Stimulated activated CD4-positive, alpha-beta T cell treated with anti-CD3 and anti-CD28 coated beads, Interleukin-1b, Interleukin-23, amount 100 ng/mL, for 4 hours (primary cell): ENCODE data around the gene SLC39A11.
A peak's percentile ranks its signal among the peaks of the same experiment; 100 is the strongest.
"Not testable (repeated sequence)": the region's sequence is repeated elsewhere in the genome, so short reads cannot be mapped to it uniquely, and the experiment has no call there.

ENCODE experiments used
- DNase-seq, 2 donors: peaks; one replicate each; pipeline ENCODE4 v3.0.0-alpha.2; 2020; ENCODE audit warnings: low read depth in 2 of 2

The SLC39A11 gene

DNA sequence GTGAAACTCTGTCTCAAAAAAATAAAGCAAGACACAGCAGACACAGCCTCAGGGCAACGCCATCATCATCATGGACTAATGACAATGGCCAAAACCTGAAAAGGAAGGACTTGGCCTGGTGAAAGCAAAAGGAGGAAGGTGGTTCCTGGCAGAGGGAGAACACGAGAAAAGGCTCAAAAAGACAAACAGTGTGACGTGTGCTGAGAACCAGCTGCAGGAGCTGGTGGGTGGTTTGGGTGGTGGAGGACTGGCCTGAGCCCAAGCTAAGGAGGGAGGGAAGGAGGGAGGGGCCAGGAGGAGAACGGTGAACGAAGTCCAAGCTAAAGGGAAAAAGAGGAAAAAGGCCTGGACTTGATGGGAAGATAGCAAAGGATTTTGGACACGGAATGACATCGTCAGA is 85.1 kb downstream of the SLC39A11 start:
- no peak for DNase-seq

DNA sequence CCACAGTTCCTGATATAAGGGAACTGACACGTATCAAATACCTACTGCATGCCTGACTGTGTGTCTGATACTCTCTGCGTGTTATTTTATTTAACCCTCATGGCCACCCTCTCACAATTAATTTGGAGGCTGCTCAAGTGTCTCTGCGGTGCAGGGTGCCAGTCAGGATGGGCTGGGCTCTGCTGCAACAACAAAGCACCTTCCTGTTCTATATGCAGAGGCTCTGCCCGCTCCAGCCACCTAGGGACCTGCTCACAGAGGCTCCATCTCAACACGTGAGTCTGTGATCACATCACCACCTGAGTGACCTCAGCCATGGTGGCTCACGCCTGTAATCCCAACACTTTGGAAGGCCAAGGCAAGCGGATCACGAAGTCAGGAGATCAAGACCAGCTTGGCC is 87.1 kb downstream of the SLC39A11 start:
- no peak for DNase-seq

DNA sequence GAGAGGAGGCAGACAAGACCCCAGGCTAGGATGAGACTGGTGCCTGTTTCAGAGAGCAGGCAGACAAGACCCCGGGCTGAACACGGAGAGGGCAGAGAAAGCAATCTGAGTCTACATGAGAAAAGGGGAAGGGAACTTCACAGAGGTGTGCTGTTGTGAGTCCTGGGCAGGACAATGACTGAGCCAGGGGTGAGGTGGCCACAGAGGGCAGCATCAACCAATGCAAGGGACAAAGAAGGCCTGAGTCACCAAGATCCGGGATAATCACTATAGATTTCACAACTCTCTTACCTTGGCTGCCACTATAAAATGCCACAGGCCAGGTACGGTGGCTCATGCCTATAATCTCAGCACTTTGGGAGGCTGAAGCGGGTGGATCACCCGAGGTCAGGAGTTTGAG is 89.0 kb downstream of the SLC39A11 start:
- no peak for DNase-seq

DNA sequence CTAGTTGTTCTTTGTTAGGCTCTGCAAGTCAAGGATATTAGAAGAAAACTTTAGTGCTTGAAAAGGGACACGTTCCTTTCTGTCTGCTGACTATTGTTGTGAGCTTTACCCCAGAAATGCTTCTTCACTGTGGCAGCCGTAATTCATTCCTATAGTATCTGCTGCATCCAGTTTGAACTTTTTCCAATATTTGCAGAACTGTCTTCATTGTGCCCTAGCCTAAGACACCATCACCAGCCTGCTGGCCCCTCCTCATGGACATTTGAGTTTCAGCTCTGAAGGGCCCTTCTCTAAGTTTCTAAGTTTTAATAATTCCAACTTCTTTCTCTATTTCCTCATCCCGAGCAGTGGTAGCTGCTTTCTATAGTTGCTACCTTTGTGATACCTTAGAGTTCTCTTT is 91.7 kb downstream of the SLC39A11 start:
- DNase-seq: no peak

DNA sequence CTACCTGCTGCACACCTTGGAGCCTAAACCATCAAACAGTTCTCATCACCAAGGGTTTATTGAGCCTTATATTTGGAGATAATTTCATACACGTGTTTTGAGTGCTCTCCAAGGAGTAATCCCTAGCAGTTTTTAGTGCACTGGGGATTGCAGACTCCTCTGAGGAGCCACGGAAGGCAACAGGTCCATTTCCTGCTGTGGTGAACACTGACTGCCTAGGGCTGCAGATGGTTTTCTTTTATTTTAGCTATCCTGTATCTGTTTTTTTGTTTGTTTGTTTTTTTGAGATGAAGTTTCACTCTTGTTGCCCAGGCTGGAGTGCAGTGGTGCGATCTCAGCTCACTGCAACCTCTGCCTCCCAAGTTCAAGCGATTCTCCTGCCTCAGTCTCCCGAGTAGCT is 93.0 kb downstream of the SLC39A11 start:
- not testable (repeated sequence) for DNase-seq

DNA sequence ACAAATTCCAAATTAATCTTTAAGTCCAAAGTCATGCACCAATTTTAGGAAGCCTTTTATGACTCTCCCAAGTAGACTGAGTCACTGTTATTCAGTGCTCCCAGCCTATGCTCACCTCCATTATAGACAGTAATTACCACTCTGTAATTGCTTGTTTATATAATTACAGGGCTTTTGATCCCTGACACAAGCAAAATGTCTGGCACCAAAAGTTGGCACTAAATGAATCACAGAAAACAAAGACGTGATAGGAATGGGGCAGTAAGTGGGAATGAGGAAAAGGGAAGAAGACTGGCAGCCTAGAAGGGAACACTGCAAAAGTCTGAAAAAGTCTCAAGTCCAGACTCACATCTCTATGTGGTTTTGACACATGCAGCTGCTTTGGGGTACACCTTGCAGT is 94.1 kb downstream of the SLC39A11 start:
- no peak for DNase-seq

DNA sequence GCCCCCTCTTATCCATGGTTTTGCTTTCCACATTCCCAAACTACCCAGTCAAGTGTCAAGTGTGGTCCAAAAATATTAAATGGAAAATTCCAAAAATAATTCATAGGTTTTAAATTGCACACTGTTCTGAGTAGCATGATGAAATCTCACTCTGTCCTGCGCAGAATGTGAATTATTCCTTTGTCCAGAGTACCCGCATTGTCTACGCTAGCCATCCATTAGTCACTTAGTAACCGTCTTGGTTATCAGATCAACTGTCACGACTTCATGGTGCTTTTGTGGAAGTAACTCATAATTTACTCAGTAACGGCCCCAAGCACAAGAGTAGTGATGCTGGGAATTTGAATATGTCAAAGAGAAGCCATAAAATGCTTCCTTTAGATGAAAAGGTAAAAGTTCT is 94.9 kb downstream of the SLC39A11 start:
- no peak for DNase-seq

DNA sequence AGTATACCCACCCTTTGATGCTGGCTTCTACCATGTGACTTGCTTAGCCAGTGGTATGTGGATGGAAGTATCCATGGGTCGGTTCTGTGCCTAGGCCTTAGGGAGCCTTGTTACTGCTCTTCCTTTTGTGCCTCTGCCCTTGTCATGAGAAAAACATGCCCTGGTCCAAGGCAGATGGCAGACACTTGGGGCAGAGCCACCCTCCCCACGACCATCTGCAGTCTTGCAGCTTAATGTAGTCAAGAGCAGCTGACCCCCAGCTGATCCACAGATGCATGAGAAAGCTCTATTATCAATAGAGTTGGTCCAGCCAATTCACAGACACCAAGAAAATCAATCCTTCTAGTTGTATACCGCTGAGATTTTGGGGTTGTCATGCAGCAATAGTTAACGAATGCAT is 95.7 kb downstream of the SLC39A11 start:
- no peak for DNase-seq

DNA sequence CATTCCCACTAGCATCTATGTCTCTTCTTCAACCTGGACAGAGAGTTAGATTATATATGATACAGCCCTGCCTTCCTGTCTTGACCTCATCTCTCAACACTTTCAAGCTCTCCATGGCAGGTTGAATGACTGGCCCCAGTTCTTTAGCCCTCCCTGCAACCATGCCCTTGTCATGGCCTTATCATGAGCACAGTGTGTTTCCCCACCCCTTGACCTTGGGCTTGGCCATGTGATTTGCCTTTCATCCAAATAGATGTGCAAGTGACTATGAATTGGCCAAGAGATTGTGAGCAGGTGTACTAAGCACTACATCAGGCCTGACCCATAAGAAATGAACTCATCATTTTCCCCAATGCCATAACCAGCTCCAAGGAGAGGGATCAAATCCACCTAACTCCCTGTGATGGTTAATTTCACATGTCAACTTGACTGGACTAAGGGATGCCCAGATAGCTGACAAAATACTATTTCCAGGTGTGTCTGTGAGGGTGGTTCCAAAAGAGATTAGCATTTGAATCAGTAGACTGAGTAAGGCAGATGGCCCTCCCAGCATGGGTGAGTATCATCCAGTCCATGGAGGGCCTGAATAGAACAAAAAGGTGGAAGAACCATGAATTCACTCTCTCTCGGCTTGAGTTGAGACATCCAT is 97.4 kb downstream of the SLC39A11 start:
- DNase-seq: no peak

DNA sequence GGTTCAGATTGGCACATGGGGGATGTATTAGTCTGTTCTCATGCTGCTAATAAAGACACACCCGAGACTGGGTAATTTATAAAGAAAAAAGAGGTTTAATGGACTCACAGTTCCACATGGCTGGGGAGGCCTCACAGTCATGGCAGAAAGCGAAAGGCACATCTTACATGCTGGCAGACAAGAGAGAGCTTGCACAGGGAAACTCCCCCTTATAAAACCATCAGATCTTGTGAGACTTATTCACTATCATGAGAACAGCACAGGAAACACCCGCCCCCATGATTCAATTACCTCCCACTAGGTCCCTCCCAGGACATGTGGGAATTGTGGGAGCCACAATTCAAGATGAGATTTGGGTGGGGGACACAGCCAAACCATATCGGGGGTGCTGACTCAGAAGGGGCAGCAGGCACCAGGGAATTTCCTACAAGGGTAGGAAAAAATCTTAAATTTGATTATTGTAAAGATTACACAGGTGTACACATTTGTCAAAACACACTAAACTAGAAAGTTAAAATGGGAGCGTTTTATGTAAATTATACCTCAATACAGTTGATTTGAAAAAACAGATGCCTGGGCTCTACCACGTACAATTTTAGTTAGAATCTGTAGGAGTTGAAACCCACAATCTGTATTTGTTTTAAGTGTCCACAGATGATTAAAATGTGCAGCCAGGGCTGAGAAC is 99.6 kb downstream of the SLC39A11 start:
- peak in 1 of 2 donors; percentile 7 for DNase-seq

DNA sequence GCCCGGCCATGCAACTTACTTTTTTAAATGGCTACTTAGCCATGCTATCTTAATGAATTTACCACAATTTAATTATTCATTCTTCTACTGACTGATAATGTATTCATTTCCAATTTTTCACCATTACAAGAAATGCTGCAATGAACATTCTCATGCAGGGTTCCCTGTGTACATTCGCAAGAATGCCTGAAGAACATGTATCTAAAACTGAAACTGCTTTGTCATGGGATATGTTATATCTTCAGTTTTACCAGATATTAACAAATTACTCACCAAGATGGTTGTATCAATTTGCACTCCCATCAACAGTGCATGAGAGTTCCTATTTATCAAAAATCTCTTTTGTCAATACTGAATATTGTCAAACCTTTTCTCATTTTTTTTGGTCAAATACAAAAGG is 100.8 kb downstream of the SLC39A11 start:
- DNase-seq: no peak

DNA sequence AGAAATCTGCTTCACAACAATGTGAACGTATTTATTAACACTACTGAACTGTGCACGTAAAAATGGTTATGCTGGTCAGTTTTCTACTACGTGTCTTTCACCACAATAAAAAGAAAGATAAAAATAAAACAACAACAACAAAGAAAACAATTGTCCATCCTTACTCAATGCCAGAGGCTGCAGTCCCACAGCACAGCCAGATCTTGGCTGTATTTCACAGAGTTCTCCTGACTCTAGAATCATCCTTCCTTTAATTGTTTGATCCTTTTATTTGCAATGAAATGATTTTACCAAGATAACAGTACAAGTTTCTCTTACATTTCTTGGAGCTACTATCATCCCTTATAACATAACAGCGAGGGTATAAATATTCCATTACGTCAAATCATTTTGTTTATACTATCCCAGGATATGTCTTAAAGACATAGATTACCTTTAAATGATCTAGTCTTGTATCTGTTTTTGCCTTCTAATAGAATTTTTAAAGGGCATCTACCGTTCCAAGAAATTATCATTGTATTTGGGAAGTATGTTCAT is 103.3 kb downstream of the SLC39A11 start:
- DNase-seq: no peak

DNA sequence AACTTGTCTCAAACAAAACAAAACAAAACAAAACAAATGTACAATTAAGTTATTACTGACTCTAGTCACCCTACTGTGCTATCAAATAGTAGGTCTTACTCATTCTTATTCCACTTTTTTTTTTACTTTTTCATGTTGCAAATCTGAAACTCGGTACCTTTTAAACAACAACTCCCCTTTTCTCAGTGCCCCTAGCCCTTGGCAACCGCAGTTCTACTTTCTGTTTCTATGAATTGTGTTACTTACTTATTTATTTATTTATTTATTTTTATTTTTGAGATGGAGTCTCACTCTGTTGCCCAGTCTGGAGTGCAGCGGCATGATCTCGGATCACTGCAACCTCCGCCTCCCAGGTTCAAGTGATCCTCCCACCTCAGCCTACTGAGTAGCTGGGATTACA is 104.0 kb downstream of the SLC39A11 start:
- DNase-seq: no peak

DNA sequence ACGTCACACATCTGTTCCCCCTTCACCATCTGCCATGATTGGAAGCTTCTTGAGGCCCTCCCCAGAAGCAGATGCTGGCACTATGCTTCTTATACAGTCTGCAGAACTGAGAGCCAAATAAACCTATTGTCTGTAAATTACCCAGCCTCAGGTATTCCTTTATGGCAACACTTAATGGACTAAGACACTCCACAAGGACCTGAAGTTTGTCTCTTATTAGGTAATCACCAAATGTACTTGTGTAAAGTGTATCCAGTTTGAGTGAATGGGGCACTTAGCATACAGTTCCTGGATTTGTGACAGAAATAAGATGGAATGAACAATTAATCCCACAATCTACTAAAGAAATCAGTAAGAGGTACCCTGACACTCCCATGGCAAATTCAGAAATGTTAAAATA is 105.3 kb downstream of the SLC39A11 start:
- DNase-seq: no peak

DNA sequence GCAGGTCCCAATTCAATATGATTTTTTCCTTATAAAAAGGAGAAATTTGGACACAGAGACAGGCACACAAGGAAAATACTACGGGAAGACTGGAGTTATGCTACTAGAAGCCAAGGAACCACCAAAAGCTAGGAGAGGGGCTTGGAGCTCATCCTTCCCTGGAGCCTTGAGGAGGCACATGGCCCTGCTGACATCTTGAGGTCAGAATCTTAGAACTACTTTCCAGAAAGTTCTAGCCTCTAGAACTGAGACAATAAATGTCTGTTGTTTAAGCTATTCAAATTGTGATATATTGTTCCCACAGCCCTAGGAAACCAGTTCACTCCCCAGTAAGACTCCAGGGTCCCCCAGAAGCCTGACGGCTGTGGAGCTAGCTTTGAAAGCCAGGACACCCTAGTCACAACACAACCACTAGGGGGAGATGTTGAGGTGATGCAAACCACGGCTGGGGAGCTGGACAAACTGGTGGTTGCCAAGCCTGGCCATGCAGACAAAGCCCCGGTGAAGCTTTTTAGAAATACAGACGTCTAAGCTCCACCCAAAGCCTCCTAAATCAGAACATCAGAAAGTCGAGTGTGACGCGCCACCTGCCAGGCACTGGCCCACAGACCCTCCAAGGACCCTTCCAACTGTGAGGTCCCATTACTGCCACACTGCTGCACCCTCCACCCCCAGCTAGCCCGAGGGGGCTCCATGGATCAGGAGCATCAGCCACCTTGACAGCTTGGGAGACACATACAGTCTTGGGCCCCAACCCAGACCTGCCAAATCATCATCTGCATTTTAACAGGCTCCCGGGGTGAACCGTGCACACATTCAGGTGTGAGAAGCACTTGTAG is 106.4 kb downstream of the SLC39A11 start:
- DNase-seq: peak; percentile 11 to 32

DNA sequence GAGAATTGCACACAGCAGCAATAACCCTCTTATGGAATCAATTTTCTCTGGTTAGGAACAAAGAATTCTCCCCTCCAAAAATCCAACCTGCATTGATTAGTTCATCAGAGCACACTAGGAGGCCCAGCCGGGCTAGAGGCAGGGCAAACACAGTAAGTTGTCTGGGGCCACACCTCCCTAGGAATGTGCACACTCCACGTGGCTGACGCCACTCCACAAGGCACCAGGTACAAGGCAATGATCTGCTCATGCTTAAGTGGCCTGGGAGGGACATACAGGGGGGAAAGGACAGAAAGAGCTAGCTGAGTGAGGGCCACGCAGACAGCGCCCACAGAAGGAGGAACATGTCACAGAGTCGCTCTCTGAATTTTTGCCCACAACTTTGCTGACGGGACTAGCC is 107.6 kb downstream of the SLC39A11 start:
- no peak for DNase-seq

DNA sequence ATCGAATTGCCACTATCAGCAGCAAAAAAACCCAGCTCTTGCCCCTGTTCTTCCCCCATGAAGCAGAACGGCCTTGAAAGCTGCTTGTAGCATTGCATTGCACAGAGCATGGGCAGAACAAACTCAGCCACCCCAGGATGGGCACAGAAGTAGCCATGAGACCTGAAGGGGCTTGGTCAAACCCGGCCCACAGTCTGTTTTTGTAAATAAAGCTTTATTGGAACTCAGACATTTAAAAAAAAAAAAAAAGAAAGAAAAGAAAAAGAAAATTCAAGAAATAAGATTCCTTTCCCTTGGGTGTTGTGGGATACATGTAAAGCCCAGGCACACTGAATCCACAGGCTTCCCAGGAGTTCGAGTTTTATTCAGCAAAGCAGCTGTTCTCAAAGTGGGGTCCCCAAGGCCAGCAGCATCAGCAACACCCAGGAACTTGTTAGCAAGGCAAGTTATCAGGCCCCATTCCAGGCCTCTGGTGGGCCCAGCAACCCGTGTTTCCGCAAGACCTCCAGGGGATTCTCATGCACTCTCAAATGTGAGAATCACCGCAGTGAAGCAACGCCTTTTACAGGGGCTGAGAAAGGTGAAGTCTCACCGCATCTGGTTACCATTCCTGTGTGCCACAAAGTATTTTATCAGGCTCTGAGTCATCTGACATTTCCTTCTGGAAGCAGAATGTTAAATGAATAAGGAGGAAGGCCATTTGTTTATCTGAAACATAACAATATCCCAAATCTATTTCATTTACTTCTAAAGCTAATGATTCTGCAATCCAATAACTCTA is 108.2 kb downstream of the SLC39A11 start:
- no peak for DNase-seq

DNA sequence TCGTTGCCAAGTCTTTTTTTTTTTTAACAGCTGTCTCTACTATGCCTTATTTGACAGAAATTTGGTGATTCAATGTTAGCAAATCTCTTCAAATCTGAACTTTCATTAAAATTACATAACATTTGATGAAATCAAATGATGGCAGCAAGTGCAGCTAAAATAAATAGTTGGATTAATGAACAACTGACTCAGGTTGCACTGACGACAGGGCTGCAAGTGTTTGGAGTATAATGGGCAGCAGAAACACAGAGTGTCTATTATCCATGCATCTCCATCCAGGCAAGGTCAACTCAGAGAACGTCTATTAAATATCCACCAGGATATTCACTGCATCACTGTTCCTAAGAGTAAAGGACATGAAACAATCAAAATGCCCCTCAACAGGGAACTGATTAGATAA is 109.8 kb downstream of the SLC39A11 start:
- DNase-seq: no peak

DNA sequence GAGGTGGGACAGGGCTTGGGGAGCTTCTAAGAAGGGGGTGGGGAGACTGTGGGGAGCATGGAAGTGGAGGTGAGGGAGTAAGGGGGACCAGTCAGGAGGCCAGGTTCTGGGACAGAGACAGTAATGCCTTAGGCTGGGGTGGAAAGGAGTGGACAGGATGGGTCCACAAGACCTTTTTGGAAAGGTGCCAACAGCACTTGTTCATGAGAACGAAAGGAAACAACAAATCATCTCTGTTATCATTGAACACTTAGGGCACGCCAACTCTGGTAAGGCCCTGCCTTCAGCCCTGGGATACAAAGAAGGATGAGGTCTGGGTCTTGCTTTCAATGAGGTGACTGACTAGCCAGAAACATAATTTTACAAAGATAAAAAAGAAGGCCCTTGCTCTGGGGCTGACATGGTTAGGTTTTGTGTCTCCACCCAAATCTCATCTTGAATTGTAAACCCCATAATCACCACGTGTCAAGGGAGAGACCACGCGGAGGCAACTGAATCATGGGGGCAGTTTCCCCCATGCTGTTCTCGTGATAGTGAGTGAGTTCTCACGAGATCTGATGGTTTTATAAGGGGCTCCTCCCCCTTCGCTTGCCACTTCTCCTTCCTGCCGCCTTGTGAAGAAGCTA is 113.8 kb downstream of the SLC39A11 start:
- no peak for DNase-seq

DNA sequence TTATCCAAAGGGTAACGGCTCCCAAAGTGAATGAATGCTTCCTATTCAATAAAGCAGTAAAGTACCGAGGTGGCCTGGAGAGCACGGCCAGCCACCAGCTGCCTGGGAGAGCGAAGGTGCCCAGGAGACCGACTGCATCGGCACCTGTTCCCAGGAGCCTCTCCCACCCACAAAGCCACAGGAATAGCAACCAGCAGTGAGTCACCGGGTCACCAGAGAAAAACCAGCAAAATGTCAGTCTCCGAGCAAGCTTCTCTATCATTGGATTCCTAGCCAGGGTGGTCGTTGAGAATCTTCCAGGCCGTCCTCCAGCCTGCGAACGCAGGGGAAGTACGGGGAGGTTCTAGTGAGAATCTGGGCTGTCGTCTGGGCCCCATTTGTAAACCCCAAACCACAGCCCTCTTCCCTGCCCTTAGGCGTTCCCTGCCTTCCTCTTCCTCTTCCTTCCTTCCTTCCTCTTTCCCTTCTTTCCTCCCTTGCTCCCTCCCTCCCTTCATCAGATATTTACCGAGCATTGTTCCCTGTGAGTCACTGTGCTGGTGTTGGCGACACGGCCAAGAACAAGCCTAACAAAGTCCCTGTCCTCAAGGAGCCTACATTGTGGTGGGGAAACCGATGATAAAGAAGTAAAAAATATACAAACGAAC is 114.6 kb downstream of the SLC39A11 start:
- DNase-seq: no peak
